Muscle layer of duodenum (tissue), 2 donors: ENCODE results near the gene SNRK.

Experiments
- H3K27ac ChIP-seq: one replicate; pipeline ENCODE4 v1.7.0; 2013; ENCODE audit warnings: mild to moderate bottlenecking, low read length
- H3K27me3 ChIP-seq: one replicate; pipeline ENCODE4 v1.7.0; 2013; ENCODE audit warnings: low read depth, mild to moderate bottlenecking, control low read depth, low read length
- H3K36me3 ChIP-seq, 2 donors: one replicate each; pipeline ENCODE4 v1.7.0; 2013; ENCODE audit warnings: low read length in 2 of 2, control low read depth in 1 of 2, mild to moderate bottlenecking in 1 of 2; ENCODE audit not compliant: insufficient read depth in 2 of 2, control insufficient read depth in 1 of 2
- H3K4me1 ChIP-seq, 2 donors: one replicate each; pipeline ENCODE4 v1.7.0; 2013; ENCODE audit warnings: low read length in 2 of 2, mild to moderate bottlenecking in 2 of 2, control low read depth in 1 of 2, moderate library complexity in 1 of 2; ENCODE audit not compliant: insufficient read depth in 2 of 2, control insufficient read depth in 1 of 2
- H3K4me3 ChIP-seq, 2 donors: one replicate each; pipeline ENCODE4 v1.7.0; 2013; ENCODE audit warnings: low read length in 2 of 2, low read depth in 1 of 2, mild to moderate bottlenecking in 1 of 2
- H3K9me3 ChIP-seq, 2 donors: one replicate each; pipeline ENCODE4 v1.7.0; 2013; ENCODE audit warnings: low read length in 2 of 2, control low read depth in 1 of 2, mild to moderate bottlenecking in 1 of 2; ENCODE audit not compliant: control insufficient read depth in 1 of 2
- donor health status: healthy.

The SNRK gene

DNA sequence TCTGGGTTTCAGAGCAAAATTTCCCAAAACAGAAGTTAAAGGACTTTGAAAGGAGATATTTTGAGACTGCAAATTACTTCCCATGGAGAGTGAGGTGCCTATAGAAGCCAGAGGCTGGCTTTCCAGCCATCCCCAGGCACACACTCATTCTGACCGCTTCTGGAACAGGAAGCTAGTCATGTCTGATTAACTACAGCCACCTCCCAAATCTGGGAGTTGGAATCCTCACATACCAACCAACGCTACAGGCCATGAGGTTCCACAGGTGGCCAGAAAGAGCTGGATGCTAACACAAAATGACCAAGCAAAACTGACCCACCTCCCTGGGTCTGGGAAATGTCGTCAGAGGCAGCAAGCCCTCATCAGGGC, 87.2 kb downstream of the SNRK start:
- Histone ChIP-seq H3K9me3 (no peaks in the 10 kb centered on the region), H3K36me3 (no peaks in the 10 kb centered on the region), H3K27ac (no peak overlapping the region), H3K4me1 (peaks cover 0 to 4% of the 10 kb centered on the region in 2 donors), H3K4me3 (no peak overlapping the region), H3K27me3 (no peaks in the 10 kb centered on the region)

DNA sequence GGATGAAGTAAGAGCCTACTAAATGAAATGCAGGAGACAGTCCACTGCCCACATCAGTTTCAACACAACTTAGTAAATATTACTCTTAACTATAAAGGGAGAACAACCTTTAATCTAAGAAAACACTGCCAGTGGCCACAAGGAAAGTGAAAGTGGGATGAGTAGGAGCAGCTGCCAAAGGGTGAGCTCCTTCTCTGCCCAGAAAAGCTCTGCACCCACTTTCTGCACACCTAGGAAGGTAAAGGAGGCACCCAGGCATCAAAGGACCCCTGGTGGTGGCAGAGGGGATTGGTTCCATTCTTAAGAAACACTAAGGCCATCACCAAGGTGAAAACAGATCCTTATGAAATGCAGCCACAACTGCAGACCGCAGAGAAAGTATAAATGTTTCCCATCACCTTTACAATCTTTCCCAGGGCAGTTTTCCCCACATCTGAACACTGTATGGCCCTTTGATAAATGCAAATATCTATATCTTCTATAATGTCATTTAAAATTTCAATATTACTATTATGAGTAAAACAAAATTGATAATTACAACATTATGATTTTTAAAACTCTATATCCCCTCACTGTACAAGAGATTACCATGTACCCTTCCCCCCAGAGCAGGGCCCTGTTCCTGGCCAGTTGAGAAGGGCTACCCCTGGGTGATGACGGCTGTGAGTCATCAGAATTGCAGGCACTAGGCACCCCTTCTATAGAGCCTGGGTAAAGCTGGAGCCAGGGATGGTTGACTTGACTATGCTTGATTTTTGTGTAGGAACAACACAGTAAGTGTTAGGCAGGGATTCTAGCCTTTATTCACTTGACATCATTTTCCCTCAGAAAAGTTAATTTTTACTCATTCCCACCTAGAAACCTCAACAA, 92.0 kb downstream of the SNRK start:
- H3K36me3 ChIP-seq, result no peaks in the 10 kb centered on the region
- H3K27ac ChIP-seq, result peak overlapping the region; percentile 35
- no peaks in the 10 kb centered on the region for H3K27me3 ChIP-seq
- no peak overlapping the region for H3K4me3 ChIP-seq
- peaks cover 0 to 9% of the 10 kb centered on the region in 2 donors for H3K4me1 ChIP-seq
- H3K9me3 ChIP-seq, result no peaks in the 10 kb centered on the region

DNA sequence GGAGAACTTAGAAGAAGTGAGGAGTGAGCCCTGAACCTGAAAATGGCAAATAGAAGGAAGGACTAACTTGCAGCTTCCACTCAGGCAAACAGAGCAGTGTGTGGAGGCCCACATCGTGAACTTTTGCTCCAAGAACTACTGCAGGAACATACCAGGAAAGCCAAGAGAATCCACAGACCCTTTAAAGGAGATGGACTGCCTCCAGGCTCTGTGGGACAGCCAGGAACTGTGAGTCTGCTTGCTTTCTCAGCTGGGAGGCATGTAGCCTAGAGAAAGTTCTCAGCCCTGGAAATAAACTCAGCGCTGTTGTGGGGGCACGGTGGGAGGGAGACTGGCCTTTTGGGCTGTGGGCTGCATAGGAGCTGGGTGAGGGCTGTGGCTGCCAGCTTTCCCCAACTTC, 93.0 kb downstream of the SNRK start:
- H3K27me3 ChIP-seq, result no peaks in the 10 kb centered on the region
- peak overlapping the region; percentile 35 for H3K27ac ChIP-seq
- no peaks in the 10 kb centered on the region for H3K9me3 ChIP-seq
- no peak overlapping the region for H3K4me3 ChIP-seq
- H3K4me1 ChIP-seq, result peaks cover 0 to 9% of the 10 kb centered on the region in 2 donors
- H3K36me3 ChIP-seq, result no peaks in the 10 kb centered on the region

DNA sequence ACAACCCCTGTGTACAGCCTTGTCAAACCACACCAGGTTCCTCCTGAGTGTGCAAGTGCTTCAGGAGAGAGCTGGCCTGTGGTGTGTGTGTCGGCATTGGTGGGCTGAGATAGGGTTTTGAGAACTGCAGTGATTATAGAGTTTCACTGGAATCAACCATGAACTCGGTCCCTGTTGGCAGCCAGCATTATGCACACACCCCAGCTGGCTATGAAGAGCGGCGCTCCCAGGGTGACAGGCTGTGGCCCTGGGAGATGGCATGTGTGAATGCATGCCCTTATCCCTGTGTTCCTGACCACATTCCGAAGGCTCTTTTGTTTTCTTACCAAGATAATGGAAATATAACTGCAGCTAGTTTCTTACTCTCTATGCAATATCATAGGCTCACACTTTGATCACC, 101.8 kb downstream of the SNRK start:
- Histone ChIP-seq H3K27me3 (no peaks in the 10 kb centered on the region), H3K4me3 (no peak overlapping the region), H3K27ac (no peak overlapping the region), H3K4me1 (peaks cover 0 to 3% of the 10 kb centered on the region in 2 donors), H3K9me3 (no peaks in the 10 kb centered on the region), H3K36me3 (no peaks in the 10 kb centered on the region)

DNA sequence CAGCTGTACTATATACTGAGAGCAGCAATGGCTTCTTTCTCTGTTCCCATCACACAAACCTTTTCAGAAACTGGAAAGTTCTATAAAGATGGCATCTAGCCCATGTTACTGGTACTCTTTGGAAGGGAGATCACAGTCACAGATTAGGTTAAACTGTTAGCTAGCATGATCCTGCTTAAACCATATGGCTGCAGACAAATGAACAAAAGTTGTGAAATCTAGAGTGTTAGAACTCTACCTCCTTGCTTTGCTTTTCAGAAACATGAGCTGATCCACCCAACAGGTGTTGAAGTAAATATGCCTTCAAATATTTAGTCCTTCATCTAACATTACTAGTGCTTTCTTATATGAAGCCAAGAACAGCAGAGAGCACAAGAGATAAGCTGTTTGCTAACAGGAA, 102.6 kb downstream of the SNRK start:
- peaks cover 0 to 3% of the 10 kb centered on the region in 2 donors for H3K4me1 ChIP-seq
- no peaks in the 10 kb centered on the region for H3K9me3 ChIP-seq
- peak overlapping the region; percentile 71 for H3K27ac ChIP-seq
- no peaks in the 10 kb centered on the region for H3K36me3 ChIP-seq
- no peaks in the 10 kb centered on the region for H3K27me3 ChIP-seq
- no peak overlapping the region for H3K4me3 ChIP-seq

DNA sequence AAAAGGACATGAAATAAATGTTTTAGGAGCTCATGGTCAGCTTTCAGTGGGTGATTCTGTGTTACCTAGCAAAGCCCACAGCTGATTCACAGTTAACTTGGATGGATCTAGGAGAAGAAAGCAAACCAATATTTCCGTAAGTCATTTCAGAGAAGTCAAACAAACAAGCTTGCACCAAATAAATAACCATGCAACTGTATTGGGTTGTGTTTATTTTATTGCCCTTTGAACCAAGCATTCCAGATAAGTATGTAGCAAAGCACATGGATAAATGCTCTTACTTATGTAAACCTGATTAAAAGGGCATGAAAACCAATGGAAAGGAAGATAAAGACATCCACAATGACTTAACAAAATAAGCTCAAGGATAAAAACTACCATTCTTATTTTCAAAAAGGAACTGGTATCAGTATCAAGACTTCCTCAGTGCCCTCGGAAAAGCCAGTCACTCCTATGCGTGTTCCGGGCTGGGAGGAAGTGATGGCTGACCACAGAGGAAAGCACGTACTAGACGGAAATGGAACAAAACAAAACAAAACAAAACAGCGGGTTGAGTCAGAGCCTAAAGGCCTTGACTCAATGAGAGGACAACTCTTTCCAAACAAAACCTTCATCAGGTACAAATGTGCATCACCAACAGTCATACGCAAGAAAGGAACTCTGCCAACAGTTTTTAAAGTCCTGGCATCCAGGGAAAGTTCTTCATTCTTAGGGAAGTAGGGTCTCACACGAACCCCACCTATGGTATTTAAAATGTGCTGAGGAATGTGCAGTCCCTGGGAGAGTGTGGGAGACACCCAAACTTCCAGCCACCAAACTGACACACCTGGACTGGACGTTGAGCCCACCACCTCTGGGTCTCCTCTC, 103.3 kb downstream of the SNRK start:
- Histone ChIP-seq H3K27me3 (no peaks in the 10 kb centered on the region), H3K27ac (peak overlapping the region; percentile 71), H3K36me3 (no peaks in the 10 kb centered on the region), H3K4me1 (peaks cover 0 to 3% of the 10 kb centered on the region in 2 donors), H3K4me3 (peak overlapping the region in 1 of 2 donors; percentile 37), H3K9me3 (no peaks in the 10 kb centered on the region)

DNA sequence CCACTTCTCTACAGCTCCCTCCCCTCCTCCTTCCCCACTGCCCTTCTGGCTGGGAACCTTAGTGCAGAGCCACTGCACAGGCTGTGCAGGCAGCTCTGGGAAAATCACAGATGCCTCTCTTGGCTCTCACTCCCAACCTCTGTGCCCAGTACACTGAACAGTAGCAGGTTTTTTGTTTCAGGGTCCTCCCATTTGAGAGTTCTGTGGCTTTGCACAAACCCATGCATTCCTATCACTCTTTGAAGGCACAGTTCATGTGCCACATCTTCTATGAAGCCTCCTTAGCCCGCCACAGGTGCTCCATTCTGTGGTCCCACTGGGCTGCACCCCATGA, 103.9 kb downstream of the SNRK start:
- Histone ChIP-seq H3K27ac (peak overlapping the region; percentile 71), H3K4me3 (peak overlapping the region in 1 of 2 donors; percentile 37), H3K9me3 (no peaks in the 10 kb centered on the region), H3K36me3 (no peaks in the 10 kb centered on the region), H3K27me3 (no peaks in the 10 kb centered on the region), H3K4me1 (peaks cover 0 to 3% of the 10 kb centered on the region in 2 donors)

DNA sequence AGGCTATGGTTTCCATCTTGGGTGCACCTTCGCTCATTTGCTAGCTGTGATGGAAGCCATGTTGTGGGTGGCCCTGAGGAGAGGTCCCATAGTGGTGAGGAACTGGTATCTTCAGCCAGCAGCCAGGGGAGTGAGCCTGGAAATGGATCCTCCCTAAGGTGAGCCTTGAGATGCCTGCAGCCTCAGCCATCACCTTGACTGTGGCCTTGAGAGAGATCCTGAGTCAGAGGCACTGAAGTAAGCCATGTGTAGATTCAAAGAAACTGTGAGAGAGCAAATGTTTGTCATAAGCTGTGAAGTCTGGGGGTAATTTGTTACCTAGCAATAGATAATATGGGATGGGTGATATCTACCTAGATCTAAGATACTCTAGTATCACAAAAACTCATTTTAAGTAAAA, 105.3 kb downstream of the SNRK start:
- no peaks in the 10 kb centered on the region for H3K27me3 ChIP-seq
- H3K4me3 ChIP-seq, result no peak overlapping the region
- no peaks in the 10 kb centered on the region for H3K36me3 ChIP-seq
- H3K27ac ChIP-seq, result no peak overlapping the region
- peaks cover 0 to 3% of the 10 kb centered on the region in 2 donors for H3K4me1 ChIP-seq
- H3K9me3 ChIP-seq, result no peaks in the 10 kb centered on the region

DNA sequence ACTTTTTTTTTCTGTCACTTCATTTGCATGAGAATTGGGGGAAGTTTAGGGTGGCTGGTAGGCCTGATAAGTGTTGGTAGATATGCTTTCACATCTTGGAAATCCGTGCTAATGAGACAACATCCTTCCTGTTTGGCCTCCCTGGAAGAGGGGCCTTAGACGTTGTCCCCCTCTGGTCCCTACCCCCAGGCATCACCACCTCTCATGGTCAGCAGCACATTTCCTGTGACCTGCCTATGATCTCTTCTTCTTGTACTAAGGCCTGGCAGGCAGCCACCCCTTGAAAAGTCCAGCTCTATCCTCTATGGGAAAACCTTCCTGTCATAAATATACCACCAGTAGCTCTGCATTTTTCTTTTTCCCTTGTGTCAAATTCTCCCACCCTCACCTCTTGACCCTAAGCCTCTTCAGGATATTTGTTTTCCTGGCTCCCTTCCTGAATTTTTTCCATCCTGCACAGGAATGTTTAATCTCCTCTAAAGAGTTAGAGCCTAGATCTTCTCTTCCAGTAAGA, 107.8 kb downstream of the SNRK start:
- no peak overlapping the region for H3K4me3 ChIP-seq
- no peak overlapping the region for H3K27ac ChIP-seq
- H3K9me3 ChIP-seq, result no peaks in the 10 kb centered on the region
- H3K27me3 ChIP-seq, result no peaks in the 10 kb centered on the region
- peaks cover 0 to 3% of the 10 kb centered on the region in 2 donors for H3K4me1 ChIP-seq
- no peaks in the 10 kb centered on the region for H3K36me3 ChIP-seq

DNA sequence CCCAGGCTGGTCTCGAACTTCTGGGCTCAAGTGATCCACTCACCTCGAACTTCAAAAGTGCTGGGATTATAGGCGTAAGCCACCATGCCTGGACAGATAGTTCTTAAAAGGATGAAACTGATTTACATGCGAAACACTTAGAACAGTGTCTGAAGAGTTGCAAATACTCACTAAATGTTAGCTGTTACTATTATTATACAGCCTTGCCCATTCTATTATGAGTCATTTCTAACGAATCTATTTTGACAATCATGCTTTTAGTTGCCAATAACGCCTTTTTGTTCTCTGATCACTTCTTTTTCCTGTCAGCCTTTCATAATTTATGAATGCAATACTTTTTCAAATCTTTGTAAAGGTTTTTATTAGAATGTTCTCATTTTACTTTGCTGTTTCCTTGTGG, 112.7 kb downstream of the SNRK start:
- Histone ChIP-seq H3K36me3 (no peaks in the 10 kb centered on the region), H3K4me1 (no peaks in the 10 kb centered on the region), H3K27ac (no peak overlapping the region), H3K27me3 (no peaks in the 10 kb centered on the region), H3K4me3 (no peak overlapping the region), H3K9me3 (no peaks in the 10 kb centered on the region)

DNA sequence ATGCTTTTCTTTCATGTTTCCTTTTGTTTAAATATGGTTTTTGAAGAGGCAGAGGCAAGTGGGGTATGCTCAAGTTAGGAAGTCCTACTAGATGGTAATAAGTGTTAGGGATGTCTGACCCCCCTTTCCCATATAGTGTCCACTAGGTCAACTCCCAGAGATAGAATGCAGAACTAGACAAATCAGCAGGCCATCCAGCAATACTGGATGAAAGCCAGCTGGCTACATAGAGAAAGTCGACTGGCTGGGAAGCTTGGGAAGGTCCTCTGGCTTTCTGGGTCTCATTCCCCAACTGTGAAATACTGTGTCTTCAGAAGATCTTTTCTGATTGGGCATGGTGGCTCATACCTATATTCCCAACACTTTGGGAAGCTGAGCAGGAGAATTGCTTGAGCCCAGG, 113.8 kb downstream of the SNRK start:
- no peaks in the 10 kb centered on the region for H3K4me1 ChIP-seq
- no peaks in the 10 kb centered on the region for H3K9me3 ChIP-seq
- H3K27me3 ChIP-seq, result no peaks in the 10 kb centered on the region
- H3K27ac ChIP-seq, result no peak overlapping the region
- H3K36me3 ChIP-seq, result no peaks in the 10 kb centered on the region
- H3K4me3 ChIP-seq, result no peak overlapping the region
